DMS53 (cell line): Measurements from ENCODE around the gene UEVLD.
A peak's percentile ranks its signal among the peaks of the same experiment; 100 is the strongest.

Experiments used
- DNase-seq: peaks from one replicate; lab custom pipeline; 2025; lab: John Stamatoyannopoulos, UW

The UEVLD gene

GRCh38 chr11:18581825-18582224 lies 6.7 kb downstream of the UEVLD start:
- peak; percentile 62 for DNase-seq

GRCh38 chr11:18580113-18580766 lies 8.3 kb downstream of the UEVLD start:
- peak; percentile 17 for DNase-seq

- peak; percentile 90 for DNase-seq
Observed at GRCh38 chr11:18578975-18579598, 9.4 kb downstream of the UEVLD start.

- no peak for DNase-seq
Observed at GRCh38 chr11:18575361-18575760, 13.2 kb downstream of the UEVLD start.

- no peak for DNase-seq
Observed at GRCh38 chr11:18567081-18567480, 21.5 kb downstream of the UEVLD start.

DNA sequence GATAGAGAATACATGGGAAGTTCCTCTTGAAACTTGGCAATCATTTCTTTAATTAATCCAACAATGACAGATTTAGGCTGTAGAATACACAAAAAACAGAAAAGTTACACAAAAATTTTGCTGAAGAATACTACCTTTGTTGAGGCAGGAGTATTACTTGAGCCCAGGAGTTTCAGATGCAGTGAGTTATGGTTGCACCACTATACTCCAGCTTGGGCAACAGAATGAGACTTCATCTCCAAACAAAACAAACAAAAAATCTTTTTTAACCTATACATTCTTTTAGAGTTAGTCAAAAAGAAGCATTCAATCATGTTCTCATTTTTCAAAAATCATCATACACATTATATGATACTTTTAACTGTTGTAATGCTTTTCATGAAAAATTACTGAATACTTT lies 22.1 kb downstream of the UEVLD start:
- DNase-seq, result no peak

GRCh38 chr11:18564149-18564548 lies 24.4 kb downstream of the UEVLD start:
- no peak for DNase-seq

GRCh38 chr11:18563090-18563730 lies 25.3 kb downstream of the UEVLD start:
- DNase-seq, result no peak

DNA sequence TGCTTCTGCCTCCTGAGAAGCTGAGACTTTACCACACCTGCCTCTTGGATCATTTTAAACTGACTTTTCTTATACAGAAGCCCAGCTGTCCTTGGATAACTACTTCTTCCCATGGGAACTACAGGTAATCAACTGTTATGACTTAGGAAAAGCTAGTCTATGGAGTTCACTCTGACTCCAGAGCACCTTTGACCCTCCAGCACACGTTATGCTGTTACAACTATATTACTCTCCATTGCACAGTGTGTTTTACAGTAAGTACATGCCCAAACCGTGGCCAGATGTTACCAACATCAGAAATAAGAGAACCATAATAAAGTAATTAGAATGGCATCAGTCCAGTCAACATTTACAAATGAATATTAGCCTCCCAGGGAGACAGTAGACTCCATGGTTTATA lies 40.5 kb downstream of the UEVLD start:
- DNase-seq, result no peak

DNA sequence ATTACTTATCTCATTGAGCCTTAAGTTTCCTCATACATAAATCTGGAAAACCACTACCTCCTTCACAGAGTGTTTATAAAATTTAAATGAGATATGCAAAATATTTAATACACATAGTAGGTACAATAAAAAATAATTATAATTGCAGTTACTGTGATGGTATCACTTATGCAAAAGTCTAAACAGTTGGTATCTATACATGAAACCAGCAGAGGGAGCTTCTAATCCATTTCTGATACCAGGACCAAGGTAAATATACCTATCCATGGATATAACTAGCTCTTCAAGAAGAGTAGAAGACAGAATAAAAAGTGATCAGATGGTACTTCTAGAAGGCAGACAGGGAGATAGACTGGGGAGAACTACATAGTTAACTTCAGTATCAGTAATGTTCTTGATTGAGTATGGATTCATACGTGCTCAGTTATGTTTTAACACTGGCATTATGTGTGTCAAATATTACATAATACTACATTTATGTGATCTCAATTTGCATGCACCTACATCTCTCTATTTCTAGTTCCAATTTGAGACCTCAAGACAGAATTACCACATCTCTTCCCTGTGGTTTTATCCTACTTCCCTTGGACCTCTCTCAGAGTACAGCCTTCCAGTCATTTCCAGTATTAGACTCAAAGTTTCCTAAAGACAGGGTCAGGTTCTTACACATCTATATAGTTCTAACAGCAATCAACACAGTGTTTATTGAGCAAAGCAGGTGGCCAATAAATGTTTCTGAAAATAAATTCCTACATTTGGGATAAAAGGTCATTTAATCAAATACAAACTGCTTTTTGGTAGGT lies 48.1 kb downstream of the UEVLD start:
- DNase-seq, result peak; percentile 71

GRCh38 chr11:18536209-18536608 lies 52.3 kb downstream of the UEVLD start:
- peak; percentile 80 for DNase-seq

DNA sequence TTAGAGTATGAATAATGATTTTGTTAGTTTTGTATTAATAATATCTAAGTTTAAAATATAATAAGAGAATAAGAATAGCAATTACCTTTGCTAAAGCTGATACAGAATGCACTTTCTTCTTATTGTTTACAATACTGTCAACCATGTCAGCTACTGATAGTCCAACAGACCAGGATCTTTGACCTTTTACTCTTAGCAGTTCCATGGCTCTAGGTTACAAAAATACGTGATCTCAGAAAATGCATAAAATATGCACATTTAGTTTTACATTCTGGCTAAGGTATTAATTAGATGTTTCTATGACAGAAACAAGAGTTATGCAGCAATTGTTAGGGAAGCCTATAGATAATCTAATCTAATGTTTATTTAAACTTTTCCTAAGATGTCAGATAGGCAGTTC lies 54.3 kb downstream of the UEVLD start:
- DNase-seq, result no peak

DNA sequence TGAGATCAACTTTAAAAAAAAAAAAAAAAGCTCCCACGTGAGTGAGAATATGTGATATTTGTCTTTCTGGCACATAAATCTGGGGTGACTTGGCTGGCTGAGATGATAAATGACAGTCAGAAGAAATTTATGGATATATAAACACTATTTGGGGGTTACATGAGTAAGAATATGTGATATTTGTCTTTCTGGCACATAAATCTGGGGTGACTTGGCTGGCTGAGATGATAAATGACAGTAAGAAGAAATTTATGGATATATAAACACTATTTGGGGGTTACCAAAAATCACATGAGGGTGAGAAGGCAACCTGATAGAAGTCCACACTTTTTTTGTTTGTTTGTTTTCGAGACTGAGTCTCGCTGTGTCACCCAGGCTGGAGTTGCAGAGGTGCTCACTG lies 55.2 kb downstream of the UEVLD start:
- DNase-seq, result no peak

DNA sequence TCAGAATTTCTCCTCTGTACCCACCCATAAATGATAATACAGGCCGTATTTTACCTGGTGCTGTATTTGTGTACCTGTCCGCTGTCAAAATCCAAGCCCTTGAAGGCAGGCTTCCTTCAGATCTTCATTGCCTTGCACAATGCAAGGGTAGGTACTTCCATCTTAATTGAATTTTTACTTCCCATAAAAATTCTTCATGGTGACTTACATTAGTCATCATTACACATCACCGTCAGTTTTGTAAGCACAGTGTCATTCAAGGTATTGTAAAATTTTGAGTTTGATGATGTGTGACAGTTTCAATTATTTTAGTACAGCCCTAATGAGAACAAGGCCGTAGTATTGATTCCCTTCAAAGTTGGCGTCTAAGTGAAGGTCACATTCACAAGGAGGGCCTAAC lies 61.0 kb downstream of the UEVLD start:
- DNase-seq, result peak; percentile 47

- DNase-seq, result peak; percentile 94
Observed at GRCh38 chr11:18526521-18527296, 61.8 kb downstream of the UEVLD start, which contains the start of gene TSG101. TSS of gene TSG101 (minus strand) at chr11:18526942. CDS start at chr11:18526816, 126 bp downstream.

DNA sequence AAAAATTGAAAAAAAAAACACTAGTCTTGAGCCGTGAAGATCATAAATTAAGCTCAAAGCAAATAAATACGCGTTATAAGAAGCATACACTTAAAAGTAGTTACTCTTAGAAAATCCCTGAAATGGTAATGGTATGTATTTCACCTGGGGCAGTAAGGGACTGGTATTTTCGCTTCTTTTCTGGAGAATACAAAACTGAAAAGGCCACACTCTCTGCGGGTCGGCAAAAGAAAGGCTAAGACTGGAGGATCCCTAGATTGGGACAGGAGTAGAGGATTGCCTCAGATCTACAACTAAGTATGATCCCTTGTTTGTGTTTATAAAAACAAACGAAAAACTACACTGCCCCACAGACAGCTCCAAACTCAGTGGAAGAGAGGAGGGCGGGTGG lies 62.4 kb downstream of the UEVLD start:
- DNase-seq, result no peak

DNA sequence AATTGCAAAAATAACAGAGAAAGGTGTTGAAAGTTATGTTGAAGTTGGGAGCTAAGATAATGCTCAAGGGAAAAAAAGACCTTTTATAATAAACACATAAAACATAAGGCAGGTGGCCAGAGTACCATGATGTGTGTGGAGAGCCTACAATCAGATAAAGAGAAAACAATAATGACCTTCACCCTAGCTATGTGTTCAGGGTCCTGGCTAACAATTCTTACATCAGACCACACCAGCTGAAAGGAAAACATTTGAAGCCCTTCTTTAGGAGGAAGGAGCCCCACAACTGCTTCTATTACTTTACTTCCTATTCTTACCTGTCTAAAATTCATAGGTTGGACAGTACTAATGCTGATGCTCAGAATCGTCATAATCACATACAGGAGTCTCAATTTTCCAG lies 64.3 kb downstream of the UEVLD start:
- no peak for DNase-seq

GRCh38 chr11:18523084-18523483 lies 65.5 kb downstream of the UEVLD start:
- no peak for DNase-seq

GRCh38 chr11:18522388-18522787 lies 66.1 kb downstream of the UEVLD start:
- DNase-seq, result peak; percentile 10

DNA sequence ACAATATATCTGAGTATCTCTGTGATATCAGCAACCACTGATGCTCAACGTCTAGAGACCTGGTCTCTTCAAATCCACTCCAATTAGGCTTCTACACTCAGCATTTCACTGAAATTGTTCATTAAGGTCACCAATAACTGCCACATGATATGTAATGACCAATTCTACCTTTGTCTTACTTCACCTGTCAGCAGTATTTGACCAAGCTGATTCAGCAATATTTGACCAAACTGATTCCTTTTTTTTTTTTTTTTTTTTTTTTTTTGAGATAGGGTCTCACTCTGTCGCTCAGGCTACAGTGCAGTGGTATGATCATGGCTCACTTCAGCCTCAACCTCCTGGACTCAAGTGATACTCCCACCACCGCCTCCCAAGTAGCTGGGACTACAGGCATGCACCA lies 67.4 kb downstream of the UEVLD start:
- DNase-seq, result no peak

GRCh38 chr11:18502352-18502751 lies 86.2 kb downstream of the UEVLD start:
- DNase-seq, result no peak

DNA sequence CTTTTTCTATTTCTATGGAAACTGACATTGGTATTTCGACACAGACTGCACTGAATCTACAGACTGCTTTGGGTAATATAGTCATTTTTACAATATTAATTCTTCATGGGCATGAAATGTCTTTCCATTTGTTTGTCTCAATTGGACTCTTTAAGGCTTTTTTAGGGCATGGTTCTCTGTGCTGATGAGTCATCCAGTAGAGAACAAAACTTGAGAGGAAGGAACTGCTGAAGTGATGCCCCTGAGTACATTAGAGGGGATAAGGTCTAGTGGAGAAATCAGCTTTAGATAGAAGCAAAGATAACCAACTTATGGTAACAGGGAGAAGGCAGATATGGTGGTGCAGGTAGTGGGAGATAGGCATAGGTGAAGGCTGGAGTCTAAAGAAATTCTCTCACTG lies 86.9 kb downstream of the UEVLD start:
- no peak for DNase-seq
